HCT116 (cell line): ENCODE results near the gene KLHL18. TPM values are rescaled to one million over a fixed set of nuclear protein-coding genes. Genes with fewer than 3 reads are reported as not detected.

Experiments used
- ATAC-seq: fragments of 200-7000 bp; cut with Tn5 transposase; 2 replicates; pipeline ENCODE4 v1.9.1; 2020; ENCODE audit warnings: mild to moderate bottlenecking, moderate library complexity
- BruUV-seq: library from RNA; stranded (reverse); fragments of 400-500 nt; replicated peaks from 2 replicates; lab custom pipeline; 2021; lab: Mats Ljungman, UMichigan
- CTCF ChIA-PET: fragments of 300-600 bp; sonication (Branson Sonifier 250); formaldehyde crosslinking; loops from one replicate; lab custom pipeline; 2021; ENCODE audit warnings: antibody characterized with exemption; lab: Charles Lee
- POLR2A ChIA-PET: fragments of 300-600, 350-600 bp; sonication (Branson Sonifier 250); formaldehyde crosslinking; loops from one replicate; lab custom pipeline; 2021; ENCODE audit warnings: antibody characterized with exemption; lab: Charles Lee
- RAD21 ChIA-PET, 2 experiments: fragments of 300-600 bp; sonication (Branson Sonifier 250); formaldehyde crosslinking; loops; one replicate each; lab custom pipeline; 2023; ENCODE audit warnings: low total read pairs in 2 of 2; ENCODE audit not compliant: uncharacterized antibody in 2 of 2, unreplicated experiment in 2 of 2, low non-redundant PET in 1 of 2; lab: Charles Lee
- DNase-seq: peaks from one replicate; pipeline ENCODE4 v3.0.0-alpha.2; 2010; ENCODE audit warnings: low read depth, low spot score
- H2AFZ ChIP-seq: fragments of 200-600 bp; shearing (Covaris generic), sonication (generic); 2 replicates; pipeline ENCODE4 v1.6.1; 2017; ENCODE audit warnings: low read depth, mixed run types, mixed read lengths, antibody characterized with exemption, low read length; ENCODE audit not compliant: poor library complexity, severe bottlenecking
- H3K27ac ChIP-seq: 2 replicates; pipeline ENCODE4 v1.5.1; 2012; ENCODE audit warnings: low read depth, low read length
- H3K27me3 ChIP-seq: fragments of 200-600 bp; sonication (generic); 2 replicates; pipeline ENCODE4 v1.6.1; 2016; ENCODE audit warnings: mixed run types, low read length, mixed read lengths; ENCODE audit not compliant: insufficient read depth
- H3K36me3 ChIP-seq, 2 experiments: fragments of 200-500 bp in 1 of 2; fragments of 200-600 bp in 1 of 2; sonication (Bioruptor generic) in 1 of 2; sonication (generic) in 1 of 2; 2 replicates each; pipeline versions ENCODE4 v1.5.1 to v1.6.1; 2014 to 2016; ENCODE audit warnings: low read length in 2 of 2, inconsistent platforms in 1 of 2, mixed read lengths in 1 of 2, mixed run types in 1 of 2; ENCODE audit not compliant: insufficient read depth in 2 of 2, control insufficient read depth in 1 of 2
- H3K4me1 ChIP-seq, 2 experiments: fragments of 200-600 bp in 1 of 2; sonication (generic) in 1 of 2; 2 replicates each; pipeline versions ENCODE4 v1.5.1 to v1.6.1; 2012 to 2017; ENCODE audit warnings: low read length in 2 of 2, inconsistent platforms in 1 of 2, mild to moderate bottlenecking in 1 of 2, mixed read lengths in 1 of 2, mixed run types in 1 of 2, moderate library complexity in 1 of 2; ENCODE audit not compliant: insufficient read depth in 2 of 2, control insufficient read depth in 1 of 2
- H3K4me2 ChIP-seq: fragments of 200-600 bp; sonication (generic); 2 replicates; pipeline ENCODE4 v1.6.1; 2017; ENCODE audit warnings: mixed run types, low read length, mixed read lengths
- H3K4me3 ChIP-seq, 2 experiments: fragments of 200-600 bp in 1 of 2; sonication (generic) in 1 of 2; replicated peaks in 1 of 2; 2 replicates each; pipeline ENCODE4 v1.5.1; 2011 to 2016; ENCODE audit warnings: low read length in 2 of 2, control low read depth in 1 of 2, low read depth in 1 of 2, mild to moderate bottlenecking in 1 of 2, mixed read lengths in 1 of 2, mixed run types in 1 of 2
- H3K79me2 ChIP-seq: fragments of 200-600 bp; sonication (generic); 2 replicates; pipeline ENCODE4 v1.6.1; 2017; ENCODE audit warnings: mild to moderate bottlenecking, mixed run types, low read length, moderate library complexity, mixed read lengths; ENCODE audit not compliant: insufficient read depth
- H3K9ac ChIP-seq: fragments of 200-600 bp; sonication (generic); 2 replicates; pipeline ENCODE4 v1.6.1; 2016; ENCODE audit warnings: low read length, mixed read lengths
- H3K9me2 ChIP-seq: fragments of 200-600 bp; sonication (generic), shearing (Covaris generic); 2 replicates; pipeline ENCODE4 v1.6.1; 2017; ENCODE audit warnings: mixed run types, mild to moderate bottlenecking, moderate library complexity; ENCODE audit not compliant: insufficient read depth
- H3K9me3 ChIP-seq, 2 experiments: fragments of 200-500 bp in 1 of 2; fragments of 200-600 bp in 1 of 2; sonication (Bioruptor generic) in 1 of 2; sonication (generic) in 1 of 2; 2 replicates each; pipeline ENCODE4 v1.6.1; 2014 to 2017; ENCODE audit warnings: low read length in 2 of 2, mixed read lengths in 2 of 2, inconsistent platforms in 1 of 2, low read depth in 1 of 2, mild to moderate bottlenecking in 1 of 2, mixed run types in 1 of 2, moderate library complexity in 1 of 2; ENCODE audit not compliant: control insufficient read depth in 1 of 2, insufficient read depth in 1 of 2
- H4K20me1 ChIP-seq: fragments of 200-600 bp; sonication (generic), shearing (Covaris generic); 2 replicates; pipeline ENCODE4 v1.6.1; 2017; ENCODE audit warnings: mixed run types, mild to moderate bottlenecking, moderate library complexity; ENCODE audit not compliant: insufficient read depth
- CBX3 ChIP-seq: IDR thresholded peaks from 2 replicates; pipeline ENCODE4 v1.6.1; 2012; ENCODE audit warnings: low read depth
- CEBPB ChIP-seq: IDR thresholded peaks from 2 replicates; pipeline ENCODE4 v1.6.1; 2012; ENCODE audit warnings: low read depth
- EGR1 ChIP-seq: IDR thresholded peaks from 2 replicates; pipeline ENCODE4 v1.6.1; 2012; ENCODE audit warnings: low read depth
- ELF1 ChIP-seq: IDR thresholded peaks from 2 replicates; pipeline ENCODE4 v1.6.1; 2012; ENCODE audit warnings: low read depth, borderline replicate concordance
- EZH2phosphoT487 ChIP-seq: fragments of 200-600 bp; IDR thresholded peaks from 2 replicates; pipeline ENCODE4 v1.6.1; 2018; ENCODE audit warnings: antibody characterized with exemption, borderline replicate concordance
- FOSL1 ChIP-seq: IDR thresholded peaks from 2 replicates; pipeline ENCODE4 v1.6.1; 2012; ENCODE audit warnings: low read depth
- JUND ChIP-seq: IDR thresholded peaks from 2 replicates; pipeline ENCODE4 v1.6.1; 2012
- POLR2AphosphoS5 ChIP-seq: IDR thresholded peaks from 2 replicates; pipeline ENCODE4 v1.6.1; 2011; ENCODE audit warnings: mild to moderate bottlenecking, low read depth, low read length, moderate library complexity
- RAD21 ChIP-seq: IDR thresholded peaks from 2 replicates; pipeline ENCODE4 v1.6.1; 2012; ENCODE audit warnings: low read depth, mild to moderate bottlenecking
- SP1 ChIP-seq: IDR thresholded peaks from 2 replicates; pipeline ENCODE4 v1.6.1; 2012; ENCODE audit warnings: low read depth
- SRF ChIP-seq: IDR thresholded peaks from 2 replicates; pipeline ENCODE4 v1.6.1; 2012; ENCODE audit warnings: low read depth
- TCF7L2 ChIP-seq: IDR thresholded peaks from 2 replicates; pipeline ENCODE4 v1.7.0; 2011; ENCODE audit warnings: borderline replicate concordance, inconsistent platforms; ENCODE audit not compliant: insufficient read depth, insufficient read length; ENCODE audit errors: extremely low read depth
- ZFX ChIP-seq: fragments of 450-650 bp; IDR thresholded peaks from 2 replicates; pipeline ENCODE4 v1.6.1; 2017
- ZNF274 ChIP-seq: fragments of 200-500 bp; sonication (Bioruptor generic); IDR thresholded peaks from 2 replicates; pipeline ENCODE4 v1.6.1; 2014; ENCODE audit warnings: mild to moderate bottlenecking, low read depth, low read length, inconsistent platforms
- intact Hi-C: fragments of 100-400 bp; cut with micrococcal nuclease; formaldehyde crosslinking; loops from 2 replicates; pipeline ENCODE4 v1.10.0; 2022
- total RNA-seq: library from RNA; stranded (reverse); gene quantifications from one replicate; pipeline ENCODE4 v1.2.1, GENCODE V29; 2021; ENCODE audit not compliant: unreplicated experiment
- TF ChIP-seq, protein P1 (sequence below): IDR thresholded peaks from 2 replicates; pipeline ENCODE4 v1.6.1; 2011; ENCODE audit warnings: mild to moderate bottlenecking, low read length, moderate library complexity; ENCODE audit not compliant: insufficient replicate concordance; ENCODE audit errors: extremely low read depth
- TF ChIP-seq, protein P2 (sequence below), 3 experiments: fragments of 200-600 bp in 1 of 3; sonication (generic) in 1 of 3; IDR thresholded peaks in 2 of 3; conservative IDR thresholded peaks in 1 of 3; 2 replicates each; pipeline ENCODE4 v1.5.1; 2012 to 2017; ENCODE audit warnings: low read depth in 2 of 3, low read length in 2 of 3, antibody characterized with exemption in 1 of 3, borderline replicate concordance in 1 of 3, control low read depth in 1 of 3, mild to moderate bottlenecking in 1 of 3, mixed read lengths in 1 of 3, mixed run types in 1 of 3, moderate library complexity in 1 of 3; ENCODE audit not compliant: insufficient read depth in 1 of 3
- TF ChIP-seq, protein P3 (sequence below): IDR thresholded peaks from 2 replicates; pipeline ENCODE4 v1.6.1; 2012; ENCODE audit warnings: low read depth
- TF ChIP-seq, protein P4 (sequence below): IDR thresholded peaks from 2 replicates; pipeline ENCODE4 v1.6.1; 2012
- TF ChIP-seq, protein P5 (sequence below): IDR thresholded peaks from 2 replicates; pipeline ENCODE4 v1.6.1; 2012

The KLHL18 gene
- total RNA-seq, 1 experiment from 2014 or later: 32.3 TPM

DNA sequence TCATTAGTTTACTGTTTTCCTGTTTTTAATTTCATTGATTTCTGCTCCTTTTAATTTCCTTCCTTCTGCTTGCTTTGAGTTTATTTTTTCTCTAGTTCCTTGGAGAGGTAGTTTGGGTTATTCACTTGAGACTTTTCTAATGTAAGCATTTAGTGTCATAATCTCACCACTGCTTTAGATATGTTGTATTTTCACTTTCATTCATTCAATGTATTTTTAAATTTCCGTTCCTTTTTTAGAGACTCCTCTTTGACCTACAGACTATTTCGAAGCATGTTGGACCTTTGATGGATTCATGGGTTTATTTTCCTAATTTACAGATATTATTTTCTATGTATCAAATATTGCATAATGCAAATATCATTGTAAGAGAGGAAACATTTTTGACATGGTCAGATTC lies 23.3 kb downstream of the KLHL18 start:
- ChIA-PET POLR2A (no interaction called here), RAD21 (no interaction called here), CTCF (interaction anchor here (1.1 kb wide), 1 partner anchor 18 kb away, joined by 5 read pairs; no protein-coding TSS in a partner anchor)
- Histone ChIP-seq H2AFZ (no peak overlapping the region), H3K4me3 (no peak overlapping the region), H3K36me3 (peaks cover 3 to 5% of the 10 kb centered on the region in 2 experiments; a peak in 1 of 4 replicates), H3K9me2 (no peaks in the 10 kb centered on the region), H3K79me2 (peaks cover 59% of the 10 kb centered on the region), H3K27me3 (no peaks in the 10 kb centered on the region), H3K4me1 (no peaks in the 10 kb centered on the region), H3K9me3 (no peaks in the 10 kb centered on the region), H3K27ac (no peak overlapping the region), H3K9ac (no peak overlapping the region), H4K20me1 (no peaks in the 10 kb centered on the region), H3K4me2 (no peak overlapping the region)
- BruUV-seq: no TSS peak
- intact Hi-C loops: no loop called here
- ATAC-seq: no peak
- DNase-seq: no peak
- TF ChIP-seq, protein P1, sequence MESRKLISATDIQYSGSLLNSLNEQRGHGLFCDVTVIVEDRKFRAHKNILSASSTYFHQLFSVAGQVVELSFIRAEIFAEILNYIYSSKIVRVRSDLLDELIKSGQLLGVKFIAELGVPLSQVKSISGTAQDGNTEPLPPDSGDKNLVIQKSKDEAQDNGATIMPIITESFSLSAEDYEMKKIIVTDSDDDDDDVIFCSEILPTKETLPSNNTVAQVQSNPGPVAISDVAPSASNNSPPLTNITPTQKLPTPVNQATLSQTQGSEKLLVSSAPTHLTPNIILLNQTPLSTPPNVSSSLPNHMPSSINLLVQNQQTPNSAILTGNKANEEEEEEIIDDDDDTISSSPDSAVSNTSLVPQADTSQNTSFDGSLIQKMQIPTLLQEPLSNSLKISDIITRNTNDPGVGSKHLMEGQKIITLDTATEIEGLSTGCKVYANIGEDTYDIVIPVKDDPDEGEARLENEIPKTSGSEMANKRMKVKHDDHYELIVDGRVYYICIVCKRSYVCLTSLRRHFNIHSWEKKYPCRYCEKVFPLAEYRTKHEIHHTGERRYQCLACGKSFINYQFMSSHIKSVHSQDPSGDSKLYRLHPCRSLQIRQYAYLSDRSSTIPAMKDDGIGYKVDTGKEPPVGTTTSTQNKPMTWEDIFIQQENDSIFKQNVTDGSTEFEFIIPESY: no peak
- TF ChIP-seq, protein P2, sequence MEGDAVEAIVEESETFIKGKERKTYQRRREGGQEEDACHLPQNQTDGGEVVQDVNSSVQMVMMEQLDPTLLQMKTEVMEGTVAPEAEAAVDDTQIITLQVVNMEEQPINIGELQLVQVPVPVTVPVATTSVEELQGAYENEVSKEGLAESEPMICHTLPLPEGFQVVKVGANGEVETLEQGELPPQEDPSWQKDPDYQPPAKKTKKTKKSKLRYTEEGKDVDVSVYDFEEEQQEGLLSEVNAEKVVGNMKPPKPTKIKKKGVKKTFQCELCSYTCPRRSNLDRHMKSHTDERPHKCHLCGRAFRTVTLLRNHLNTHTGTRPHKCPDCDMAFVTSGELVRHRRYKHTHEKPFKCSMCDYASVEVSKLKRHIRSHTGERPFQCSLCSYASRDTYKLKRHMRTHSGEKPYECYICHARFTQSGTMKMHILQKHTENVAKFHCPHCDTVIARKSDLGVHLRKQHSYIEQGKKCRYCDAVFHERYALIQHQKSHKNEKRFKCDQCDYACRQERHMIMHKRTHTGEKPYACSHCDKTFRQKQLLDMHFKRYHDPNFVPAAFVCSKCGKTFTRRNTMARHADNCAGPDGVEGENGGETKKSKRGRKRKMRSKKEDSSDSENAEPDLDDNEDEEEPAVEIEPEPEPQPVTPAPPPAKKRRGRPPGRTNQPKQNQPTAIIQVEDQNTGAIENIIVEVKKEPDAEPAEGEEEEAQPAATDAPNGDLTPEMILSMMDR (IDR thresholded peaks at IDR 0.05 in 2 of 3, conservative IDR thresholded peaks at IDR 0.05 in 1 of 3; ENCODE audit: borderline replicate concordance in 1 of 3, insufficient read depth in 1 of 3, low read depth in 2 of 3, low read length in 2 of 3): no peak
- TF ChIP-seq EGR1 (no peak), ELF1 (no peak), JUND (no peak), ZNF274 (no peak), CBX3 (no peak), RAD21 (no peak), SP1 (no peak), TCF7L2 (no peak), SRF (no peak), FOSL1 (no peak), POLR2AphosphoS5 (no peak), ZFX (no peak), EZH2phosphoT487 (no peak), CEBPB (no peak)
- TF ChIP-seq, protein P3, sequence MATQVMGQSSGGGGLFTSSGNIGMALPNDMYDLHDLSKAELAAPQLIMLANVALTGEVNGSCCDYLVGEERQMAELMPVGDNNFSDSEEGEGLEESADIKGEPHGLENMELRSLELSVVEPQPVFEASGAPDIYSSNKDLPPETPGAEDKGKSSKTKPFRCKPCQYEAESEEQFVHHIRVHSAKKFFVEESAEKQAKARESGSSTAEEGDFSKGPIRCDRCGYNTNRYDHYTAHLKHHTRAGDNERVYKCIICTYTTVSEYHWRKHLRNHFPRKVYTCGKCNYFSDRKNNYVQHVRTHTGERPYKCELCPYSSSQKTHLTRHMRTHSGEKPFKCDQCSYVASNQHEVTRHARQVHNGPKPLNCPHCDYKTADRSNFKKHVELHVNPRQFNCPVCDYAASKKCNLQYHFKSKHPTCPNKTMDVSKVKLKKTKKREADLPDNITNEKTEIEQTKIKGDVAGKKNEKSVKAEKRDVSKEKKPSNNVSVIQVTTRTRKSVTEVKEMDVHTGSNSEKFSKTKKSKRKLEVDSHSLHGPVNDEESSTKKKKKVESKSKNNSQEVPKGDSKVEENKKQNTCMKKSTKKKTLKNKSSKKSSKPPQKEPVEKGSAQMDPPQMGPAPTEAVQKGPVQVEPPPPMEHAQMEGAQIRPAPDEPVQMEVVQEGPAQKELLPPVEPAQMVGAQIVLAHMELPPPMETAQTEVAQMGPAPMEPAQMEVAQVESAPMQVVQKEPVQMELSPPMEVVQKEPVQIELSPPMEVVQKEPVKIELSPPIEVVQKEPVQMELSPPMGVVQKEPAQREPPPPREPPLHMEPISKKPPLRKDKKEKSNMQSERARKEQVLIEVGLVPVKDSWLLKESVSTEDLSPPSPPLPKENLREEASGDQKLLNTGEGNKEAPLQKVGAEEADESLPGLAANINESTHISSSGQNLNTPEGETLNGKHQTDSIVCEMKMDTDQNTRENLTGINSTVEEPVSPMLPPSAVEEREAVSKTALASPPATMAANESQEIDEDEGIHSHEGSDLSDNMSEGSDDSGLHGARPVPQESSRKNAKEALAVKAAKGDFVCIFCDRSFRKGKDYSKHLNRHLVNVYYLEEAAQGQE: no peak
- TF ChIP-seq, protein P4, sequence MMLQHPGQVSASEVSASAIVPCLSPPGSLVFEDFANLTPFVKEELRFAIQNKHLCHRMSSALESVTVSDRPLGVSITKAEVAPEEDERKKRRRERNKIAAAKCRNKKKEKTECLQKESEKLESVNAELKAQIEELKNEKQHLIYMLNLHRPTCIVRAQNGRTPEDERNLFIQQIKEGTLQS: no peak
- TF ChIP-seq, protein P5, sequence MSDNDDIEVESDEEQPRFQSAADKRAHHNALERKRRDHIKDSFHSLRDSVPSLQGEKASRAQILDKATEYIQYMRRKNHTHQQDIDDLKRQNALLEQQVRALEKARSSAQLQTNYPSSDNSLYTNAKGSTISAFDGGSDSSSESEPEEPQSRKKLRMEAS: no peak
